Nephron (organoid): ENCODE data around the gene BNIP1.

ENCODE experiments used
- H3K27ac Mint-ChIP-seq, 3 experiments: 2 replicates each; pipeline ENCODE4 v1.8.0; 2020; ENCODE audit warnings: mixed read lengths in 3 of 3, mild to moderate bottlenecking in 2 of 3, moderate library complexity in 1 of 3
- H3K27me3 Mint-ChIP-seq: 2 replicates; pipeline ENCODE4 v1.8.0; 2021; ENCODE audit warnings: low read depth, mild to moderate bottlenecking, moderate library complexity, mixed read lengths
- H3K36me3 Mint-ChIP-seq: 2 replicates; pipeline ENCODE4 v1.8.0; 2020; ENCODE audit warnings: low read depth, mixed read lengths
- H3K4me1 Mint-ChIP-seq: 2 replicates; pipeline ENCODE4 v1.8.0; 2020; ENCODE audit warnings: mixed read lengths
- H3K4me3 Mint-ChIP-seq, 3 experiments: 2 replicates each; pipeline ENCODE4 v1.8.0; 2020; ENCODE audit warnings: mild to moderate bottlenecking in 3 of 3, mixed read lengths in 3 of 3, moderate library complexity in 2 of 3
- H3K9me3 Mint-ChIP-seq: 2 replicates; pipeline ENCODE4 v1.8.0; 2020; ENCODE audit warnings: mixed read lengths
- CTCF ChIP-seq, 3 experiments: fragments of 200-600 bp; sonication (generic); IDR thresholded peaks; one replicate each; pipeline ENCODE4 v1.5.0; 2021; ENCODE audit warnings: antibody characterized with exemption in 3 of 3; ENCODE audit not compliant: unreplicated experiment in 3 of 3

Gene BNIP1

GRCh38 chr5:173172166-173172565, 27.8 kb downstream of the BNIP1 start:
- H3K27me3 Mint-ChIP-seq: peaks cover 16% of the 10 kb centered on the region
- no peak for TF ChIP-seq CTCF (IDR thresholded peaks at IDR 0.05; ENCODE audit: unreplicated experiment in 3 of 3)
- no peak overlapping the region for H3K4me3 Mint-ChIP-seq
- no peaks in the 10 kb centered on the region for H3K9me3 Mint-ChIP-seq
- H3K4me1 Mint-ChIP-seq: peaks cover 6% of the 10 kb centered on the region
- no peak overlapping the region for H3K27ac Mint-ChIP-seq
- H3K36me3 Mint-ChIP-seq: no peaks in the 10 kb centered on the region

GRCh38 chr5:173175523-173175922, 31.2 kb downstream of the BNIP1 start:
- Mint-ChIP-seq H3K36me3 (no peaks in the 10 kb centered on the region), H3K27ac (no peak overlapping the region), H3K9me3 (peaks cover 3% of the 10 kb centered on the region), H3K4me3 (no peak overlapping the region), H3K4me1 (no peaks in the 10 kb centered on the region), H3K27me3 (peaks cover 18% of the 10 kb centered on the region)
- TF ChIP-seq CTCF (IDR thresholded peaks at IDR 0.05; ENCODE audit: unreplicated experiment in 3 of 3): no peak

- H3K4me3 Mint-ChIP-seq: no peak overlapping the region
- H3K27ac Mint-ChIP-seq: no peak overlapping the region
- no peaks in the 10 kb centered on the region for H3K4me1 Mint-ChIP-seq
- TF ChIP-seq CTCF (IDR thresholded peaks at IDR 0.05; ENCODE audit: unreplicated experiment in 3 of 3): no peak
- no peaks in the 10 kb centered on the region for H3K36me3 Mint-ChIP-seq
- H3K9me3 Mint-ChIP-seq: peaks cover 3% of the 10 kb centered on the region
- peaks cover 24% of the 10 kb centered on the region for H3K27me3 Mint-ChIP-seq
Observed at GRCh38 chr5:173178369-173178910, 34.1 kb downstream of the BNIP1 start.

GRCh38 chr5:173180331-173180730, 36.0 kb downstream of the BNIP1 start:
- Mint-ChIP-seq H3K4me3 (no peak overlapping the region), H3K27ac (no peak overlapping the region), H3K9me3 (peaks cover 3% of the 10 kb centered on the region), H3K36me3 (no peaks in the 10 kb centered on the region), H3K4me1 (no peaks in the 10 kb centered on the region), H3K27me3 (peaks cover 24% of the 10 kb centered on the region)
- TF ChIP-seq CTCF (IDR thresholded peaks at IDR 0.05; ENCODE audit: unreplicated experiment in 3 of 3): no peak

- H3K27ac Mint-ChIP-seq: no peak overlapping the region
Observed at GRCh38 chr5:173187054-173187743, 42.9 kb downstream of the BNIP1 start.

More at GRCh38 chr5:173187054-173187743, 42.9 kb downstream of the BNIP1 start:
- H3K9me3 Mint-ChIP-seq: no peaks in the 10 kb centered on the region
- no peak overlapping the region for H3K4me3 Mint-ChIP-seq
- no peaks in the 10 kb centered on the region for H3K36me3 Mint-ChIP-seq
- H3K27me3 Mint-ChIP-seq: peaks cover 5% of the 10 kb centered on the region
- no peak for TF ChIP-seq CTCF (IDR thresholded peaks at IDR 0.05; ENCODE audit: unreplicated experiment in 3 of 3)
- H3K4me1 Mint-ChIP-seq: no peaks in the 10 kb centered on the region
